K562 (cell line): ENCODE measurements around the gene DOK3. TPM values are rescaled to one million over a fixed set of nuclear protein-coding genes. Genes with fewer than 3 reads are reported as not detected.
A peak's percentile ranks its signal among the peaks of the same experiment; 100 is the strongest.

ENCODE experiments used
- ATAC-seq: fragments of 200-7000 bp; cut with Tn5 transposase; 3 replicates; pipeline ENCODE4 v1.9.1; 2020; ENCODE audit warnings: moderate library complexity
- BruUV-seq: library from RNA; stranded (reverse); fragments of 400-500 nt; replicated peaks from 2 replicates; lab custom pipeline; 2021; lab: Mats Ljungman, UMichigan
- CTCF ChIA-PET: fragments of 300-600 bp; formaldehyde crosslinking; extraction: SDS; loops from one replicate; lab custom pipeline; 2021; ENCODE audit warnings: low intra/inter-chr PET ratio; lab: Yijun Ruan, JAX
- POLR2A ChIA-PET: fragments of 300-600, 350-650 bp; sonication (Branson Sonifier 250); formaldehyde crosslinking; extraction: SDS; loops from one replicate; lab custom pipeline; 2021; ENCODE audit warnings: antibody characterized with exemption, inconsistent platforms; lab: Yijun Ruan, JAX
- DNase-seq, 4 experiments: peaks; one replicate each; pipeline versions ENCODE4 v3.0.0 to v3.0.0-alpha.2; 2011 to 2018; ENCODE audit warnings: low spot score in 3 of 4, mixed read lengths in 3 of 4; ENCODE audit errors: extremely low read depth in 1 of 4
- FAIRE-seq: peaks from 2 replicates; lab custom pipeline; 2011; peaks lifted over from hg19 to GRCh38; lab: Jason Lieb, UNC
- H2AFZ ChIP-seq: 2 replicates; pipeline ENCODE4 v1.6.0; 2011; ENCODE audit warnings: low read depth, low read length, control low read depth, inconsistent platforms
- H3K27ac ChIP-seq: fragments of 200-600 bp; 3 replicates; pipeline ENCODE4 v1.8.0; 2011; ENCODE audit warnings: low read depth, mild to moderate bottlenecking, control low read depth, inconsistent platforms, low read length, moderate library complexity, mixed read lengths; ENCODE audit errors: extremely low read depth
- H3K27me3 ChIP-seq, 2 experiments: fragments of 300-600 bp in 1 of 2; 2 replicates in 1 of 2; 3 replicates in 1 of 2; pipeline versions ENCODE4 v1.6.0 to v1.8.0; 2011; ENCODE audit warnings: inconsistent platforms in 2 of 2, low read length in 2 of 2, mild to moderate bottlenecking in 1 of 2, mixed read lengths in 1 of 2, moderate library complexity in 1 of 2; ENCODE audit not compliant: control insufficient read depth in 2 of 2, insufficient read depth in 2 of 2
- H3K36me3 ChIP-seq: fragments of 300-600 bp; 3 replicates; pipeline ENCODE4 v1.8.0; 2011; ENCODE audit warnings: mild to moderate bottlenecking, low read length, inconsistent platforms; ENCODE audit not compliant: control insufficient read depth, insufficient read depth
- H3K4me1 ChIP-seq, 2 experiments: fragments of 200-600 bp in 1 of 2; replicated peaks in 1 of 2; 2 replicates in 1 of 2; 3 replicates in 1 of 2; pipeline versions ENCODE4 v1.5.1 to v1.8.0; 2011; ENCODE audit warnings: inconsistent platforms in 2 of 2, low read length in 2 of 2, mild to moderate bottlenecking in 1 of 2, mixed read lengths in 1 of 2, moderate library complexity in 1 of 2; ENCODE audit not compliant: control insufficient read depth in 2 of 2, insufficient read depth in 2 of 2
- H3K4me2 ChIP-seq: 2 replicates; pipeline ENCODE4 v1.6.1; 2011; ENCODE audit warnings: low read length, control low read depth, inconsistent platforms, mixed read lengths; ENCODE audit not compliant: insufficient read depth
- H3K4me3 ChIP-seq: fragments of 200-600 bp; sonication (generic), shearing (Covaris generic); 2 replicates; pipeline ENCODE4 v1.5.1; 2016; ENCODE audit warnings: control low read depth, inconsistent platforms
- H3K79me2 ChIP-seq: fragments of 200-600 bp; 3 replicates; pipeline ENCODE4 v1.8.0; 2011; ENCODE audit warnings: low read length, inconsistent platforms; ENCODE audit not compliant: control insufficient read depth, insufficient read depth
- H3K9ac ChIP-seq, 2 experiments: 2 replicates each; pipeline versions ENCODE4 v1.6.0 to v1.6.1; 2011; ENCODE audit warnings: low read depth in 2 of 2, low read length in 2 of 2, control low read depth in 1 of 2, inconsistent platforms in 1 of 2, mild to moderate bottlenecking in 1 of 2, mixed read lengths in 1 of 2; ENCODE audit not compliant: insufficient read depth in 1 of 2
- H3K9me1 ChIP-seq: one replicate; pipeline ENCODE4 v1.6.0; 2011; ENCODE audit warnings: inconsistent platforms, mild to moderate bottlenecking, low read length, moderate library complexity; ENCODE audit not compliant: control insufficient read depth, insufficient read depth
- H3K9me3 ChIP-seq: replicated peaks from 2 replicates; pipeline ENCODE4 v1.5.1; 2011; ENCODE audit warnings: low read depth, low read length, inconsistent platforms; ENCODE audit not compliant: control insufficient read depth, insufficient read depth
- H4K20me1 ChIP-seq: replicated peaks from 2 replicates; pipeline ENCODE4 v1.6.1; 2011; ENCODE audit warnings: low read length, inconsistent platforms, mixed read lengths; ENCODE audit not compliant: control insufficient read depth, insufficient read depth
- BMI1 ChIP-seq: fragments of 150-350 bp; IDR thresholded peaks from 2 replicates; pipeline ENCODE4 v1.6.1; 2014; ENCODE audit warnings: low read length
- ERF ChIP-seq: fragments of 450-650 bp; formaldehyde crosslinking; IDR thresholded peaks from 2 replicates; pipeline ENCODE4 v1.4.0; 2020; ENCODE audit warnings: mild to moderate bottlenecking, mixed read lengths
- EWSR1 ChIP-seq: fragments of 450-650 bp; IDR thresholded peaks from 2 replicates; pipeline ENCODE4 v1.6.1; 2018; ENCODE audit warnings: borderline replicate concordance, mild to moderate bottlenecking, low read depth, moderate library complexity; ENCODE audit not compliant: partially characterized antibody
- JUN ChIP-seq, 2 experiments: sonication (generic) in 1 of 2; formaldehyde crosslinking in 1 of 2; IDR thresholded peaks; 2 replicates each; pipeline versions ENCODE4 v1.6.1 to v1.8.0; 2012 to 2022; ENCODE audit warnings: borderline replicate concordance in 2 of 2, mild to moderate bottlenecking in 2 of 2, improper control_type of control experiment in 1 of 2, low read depth in 1 of 2, low read length in 1 of 2, missing genetic modification reagents in 1 of 2
- JUNB ChIP-seq: fragments of 450-650 bp; formaldehyde crosslinking; conservative IDR thresholded peaks from 2 replicates; pipeline ENCODE4 v1.4.0; 2020; ENCODE audit warnings: mild to moderate bottlenecking
- MCM7 ChIP-seq, 2 experiments: fragments of 450-650 bp; IDR thresholded peaks; 2 replicates each; pipeline ENCODE4 v1.6.1; 2016 to 2018
- MEF2D ChIP-seq: conservative IDR thresholded peaks from 2 replicates; pipeline ENCODE4 v1.6.1; 2016; ENCODE audit warnings: low read depth, missing genetic modification characterization, missing compliant biosample characterization
- RBFOX2 ChIP-seq: fragments of 200-400 bp; formaldehyde crosslinking; IDR thresholded peaks from 2 replicates; pipeline ENCODE4 v1.6.1; 2017; ENCODE audit warnings: low read depth, mild to moderate bottlenecking, low read length, moderate library complexity
- RBM22 ChIP-seq: fragments of 200-400 bp; formaldehyde crosslinking; IDR thresholded peaks from 2 replicates; pipeline ENCODE4 v1.6.1; 2018; ENCODE audit warnings: low read length, low read depth; ENCODE audit not compliant: poor library complexity, severe bottlenecking
- RBM25 ChIP-seq: fragments of 200-400 bp; formaldehyde crosslinking; IDR thresholded peaks from 2 replicates; pipeline ENCODE4 v1.6.1; 2018; ENCODE audit warnings: low read length, low read depth, moderate library complexity; ENCODE audit not compliant: severe bottlenecking
- SIN3A ChIP-seq, 2 experiments: fragments of 150-350 bp in 1 of 2; IDR thresholded peaks; 2 replicates each; pipeline ENCODE4 v1.6.1; 2011 to 2016; ENCODE audit warnings: borderline replicate concordance in 2 of 2, low read depth in 2 of 2, low read length in 2 of 2, mild to moderate bottlenecking in 2 of 2, moderate library complexity in 2 of 2; ENCODE audit not compliant: control insufficient read depth in 1 of 2
- SMC3 ChIP-seq: conservative IDR thresholded peaks from 2 replicates; pipeline ENCODE4 v1.6.1; 2011; ENCODE audit warnings: low read depth, low read length, improper control_type of control experiment; ENCODE audit not compliant: insufficient read depth
- ZNF282 ChIP-seq: sonication (generic); formaldehyde crosslinking; IDR thresholded peaks from 2 replicates; pipeline ENCODE4 v1.8.1; 2023; ENCODE audit warnings: missing genetic modification reagents
- ZNF76 ChIP-seq: fragments of 250-450 bp; sonication (Bioruptor Pico); IDR thresholded peaks from 2 replicates; pipeline ENCODE4 v1.4.0; 2020; ENCODE audit warnings: mild to moderate bottlenecking, moderate library complexity, borderline replicate concordance
- WGBS: fragments of 100-300 bp; shearing (Covaris generic); methylation state at CpG from one replicate; pipeline ENCODE4 v1.1.6; 2016; ENCODE audit warnings: low coverage, mixed read lengths; ENCODE audit not compliant: insufficient coverage; ENCODE audit errors: missing lambda C conversion rate; 5-methylcytosine and 5-hydroxymethylcytosine counted together
- in situ Hi-C: fragments of 300-500 bp; cut with MboI; formaldehyde crosslinking; loops from 4 replicates; pipeline ENCODE4 v1.15.0; 2018; ENCODE audit warnings: inconsistent platforms, mixed read lengths
- intact Hi-C: fragments of 100-400 bp; cut with micrococcal nuclease; formaldehyde crosslinking; loops from 2 replicates; pipeline ENCODE4 v1.14.2; 2022
- polyA plus RNA-seq, 8 experiments: library from polyadenylated mRNA; depleted of rRNA in 4 of 8; stranded (reverse) in 5 of 8; unstranded in 3 of 8; fragments of >200 nt; fragmentation: Nextera tagmentation in 2 of 8; fragmentation: Illumina TruSeq in 1 of 8; extraction: Ambion mirVana in 2 of 8; extraction: Trizol in 1 of 8; gene quantifications; 2 replicates each; pipeline versions ENCODE4 v1.2.1 to v1.2.3, GENCODE V29; 2011 to 2014; ENCODE audit warnings: inconsistent platforms in 1 of 8, missing spikeins in 1 of 8
- total RNA-seq, 7 experiments: library from RNA; depleted of rRNA in 6 of 7; stranded (reverse); fragments of >200 nt in 6 of 7; fragmentation: Illumina TruSeq in 2 of 7; extraction: Trizol in 2 of 7; gene quantifications; 2 replicates each; pipeline versions ENCODE4 v1.2.1 to v1.2.3, GENCODE V29; 2011 to 2021; ENCODE audit warnings: low replicate concordance in 1 of 7
- TF ChIP-seq, protein P1 (sequence below), 3 experiments: IDR thresholded peaks in 2 of 3; conservative IDR thresholded peaks in 1 of 3; 2 replicates each; pipeline ENCODE4 v1.5.1; 2011 to 2012; ENCODE audit warnings: low read length in 3 of 3, mild to moderate bottlenecking in 3 of 3, control low read depth in 2 of 3, improper control_type of control experiment in 1 of 3, inconsistent platforms in 1 of 3, low read depth in 1 of 3, mixed read lengths in 1 of 3, moderate library complexity in 1 of 3; ENCODE audit not compliant: insufficient read depth in 2 of 3
- TF ChIP-seq, protein P2 (sequence below): sonication (generic); formaldehyde crosslinking; IDR thresholded peaks from 2 replicates; pipeline ENCODE4 v1.8.0; 2023; ENCODE audit warnings: mild to moderate bottlenecking, missing genetic modification reagents
- TF ChIP-seq, protein P3 (sequence below): fragments of 250-450 bp; sonication (Bioruptor Pico); IDR thresholded peaks from 2 replicates; pipeline ENCODE4 v1.5.1; 2021; ENCODE audit warnings: mild to moderate bottlenecking

DOK3 gene
- total and polyA plus RNA-seq, 9 of the 15 experiments (the other 6 are each of a cell fraction or from before 2014, with no cell fraction given), result 1.3 to 23.0 (median 8.0) TPM

DNA sequence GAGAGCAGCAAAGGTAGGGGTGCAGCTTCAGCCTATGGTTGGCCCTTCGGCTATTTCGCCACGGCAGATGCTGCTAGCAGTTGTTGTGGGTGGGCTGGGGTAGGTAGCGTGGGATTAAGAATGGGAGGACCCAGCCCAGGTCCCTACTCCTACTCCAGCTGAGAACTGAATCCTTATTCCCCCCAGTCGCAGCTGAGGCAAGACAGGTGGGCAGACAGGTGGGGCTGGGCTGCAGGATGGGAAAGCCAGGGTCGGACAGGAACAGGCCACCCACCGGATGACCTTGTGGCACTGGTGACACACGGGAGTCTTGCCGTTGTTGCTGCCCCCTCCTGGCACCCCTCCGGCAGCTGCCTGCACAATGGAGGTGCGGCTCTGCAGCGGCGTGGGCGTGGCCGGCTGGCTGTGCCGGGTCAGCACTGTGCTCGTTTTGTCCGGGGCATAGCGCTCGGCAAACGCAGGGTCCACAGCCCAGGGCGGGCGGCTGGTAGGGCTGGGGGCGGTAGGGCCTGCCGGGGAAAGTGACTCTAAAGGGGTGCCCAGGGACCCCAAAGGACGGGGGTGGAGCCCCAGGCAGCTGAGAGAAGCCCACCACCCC, 20.4 kb downstream of the DOK3 start:
- Histone ChIP-seq H3K9me1 (no peaks in the 10 kb centered on the region), H3K9ac (peak overlapping the region in 1 of 2 experiments; percentile 48; a peak in 1 of 4 replicates), H3K4me2 (no peak overlapping the region), H3K27ac (no peak overlapping the region), H3K27me3 (no peaks in the 10 kb centered on the region), H2AFZ (no peak overlapping the region), H3K36me3 (peaks cover 86% of the 10 kb centered on the region; the same call in 2 of the 3 replicates), H3K79me2 (peaks cover 15% of the 10 kb centered on the region; the same call in 2 of the 3 replicates), H3K4me1 (peaks cover 18 to 65% of the 10 kb centered on the region in 2 experiments), H4K20me1 (peaks cover 3% of the 10 kb centered on the region; the same call in 1 of the 2 replicates), H3K9me3 (no peaks in the 10 kb centered on the region), H3K4me3 (no peak overlapping the region)
- ChIA-PET POLR2A (interaction anchor here (0.6 to 3.4 kb wide), 6 partner anchors 9 to 62 kb away, joined by 3 to 30 read pairs (median 4); partner anchors contain the start of gene DBN1), CTCF (no interaction called here)
- intact Hi-C loops (no loop called here), in situ Hi-C loops (no loop called here)
- DNase-seq (no peak), ATAC-seq (no peak), FAIRE-seq (no peak)
- 97% methylated on average over 23 of the region's 26 CpGs for WGBS
- no TSS peak for BruUV-seq
- no peak for TF ChIP-seq SIN3A (IDR thresholded peaks at IDR 0.05; ENCODE audit: borderline replicate concordance in 2 of 2, control insufficient read depth in 1 of 2, low read depth in 2 of 2, low read length in 2 of 2)
- TF ChIP-seq, protein P1, sequence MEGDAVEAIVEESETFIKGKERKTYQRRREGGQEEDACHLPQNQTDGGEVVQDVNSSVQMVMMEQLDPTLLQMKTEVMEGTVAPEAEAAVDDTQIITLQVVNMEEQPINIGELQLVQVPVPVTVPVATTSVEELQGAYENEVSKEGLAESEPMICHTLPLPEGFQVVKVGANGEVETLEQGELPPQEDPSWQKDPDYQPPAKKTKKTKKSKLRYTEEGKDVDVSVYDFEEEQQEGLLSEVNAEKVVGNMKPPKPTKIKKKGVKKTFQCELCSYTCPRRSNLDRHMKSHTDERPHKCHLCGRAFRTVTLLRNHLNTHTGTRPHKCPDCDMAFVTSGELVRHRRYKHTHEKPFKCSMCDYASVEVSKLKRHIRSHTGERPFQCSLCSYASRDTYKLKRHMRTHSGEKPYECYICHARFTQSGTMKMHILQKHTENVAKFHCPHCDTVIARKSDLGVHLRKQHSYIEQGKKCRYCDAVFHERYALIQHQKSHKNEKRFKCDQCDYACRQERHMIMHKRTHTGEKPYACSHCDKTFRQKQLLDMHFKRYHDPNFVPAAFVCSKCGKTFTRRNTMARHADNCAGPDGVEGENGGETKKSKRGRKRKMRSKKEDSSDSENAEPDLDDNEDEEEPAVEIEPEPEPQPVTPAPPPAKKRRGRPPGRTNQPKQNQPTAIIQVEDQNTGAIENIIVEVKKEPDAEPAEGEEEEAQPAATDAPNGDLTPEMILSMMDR (IDR thresholded peaks at IDR 0.05 in 2 of 3, conservative IDR thresholded peaks at IDR 0.05 in 1 of 3; ENCODE audit: insufficient read depth in 2 of 3, low read depth in 1 of 3, low read length in 3 of 3), result 0 out of 6 replicates have a peak, but pooled peaks of 1 of the 3 experiments have one; percentile 13
- TF ChIP-seq JUNB (CRISPR knock-in tag), result no peak
- TF ChIP-seq, protein P2, sequence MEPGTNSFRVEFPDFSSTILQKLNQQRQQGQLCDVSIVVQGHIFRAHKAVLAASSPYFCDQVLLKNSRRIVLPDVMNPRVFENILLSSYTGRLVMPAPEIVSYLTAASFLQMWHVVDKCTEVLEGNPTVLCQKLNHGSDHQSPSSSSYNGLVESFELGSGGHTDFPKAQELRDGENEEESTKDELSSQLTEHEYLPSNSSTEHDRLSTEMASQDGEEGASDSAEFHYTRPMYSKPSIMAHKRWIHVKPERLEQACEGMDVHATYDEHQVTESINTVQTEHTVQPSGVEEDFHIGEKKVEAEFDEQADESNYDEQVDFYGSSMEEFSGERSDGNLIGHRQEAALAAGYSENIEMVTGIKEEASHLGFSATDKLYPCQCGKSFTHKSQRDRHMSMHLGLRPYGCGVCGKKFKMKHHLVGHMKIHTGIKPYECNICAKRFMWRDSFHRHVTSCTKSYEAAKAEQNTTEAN (CRISPR knock-in tag), result no peak
- TF ChIP-seq EWSR1, result no peak
- TF ChIP-seq ZNF282, result no peak
- TF ChIP-seq RBM25, result no peak
- TF ChIP-seq SMC3, result no peak
- TF ChIP-seq JUN (IDR thresholded peaks at IDR 0.05; ENCODE audit: borderline replicate concordance, low read depth, low read length), result no peak
- no peak for TF ChIP-seq JUN (CRISPR knock-in tag; IDR thresholded peaks at IDR 0.05; ENCODE audit: borderline replicate concordance)
- TF ChIP-seq ZNF76 (CRISPR knock-in tag), result no peak
- TF ChIP-seq MCM7 (IDR thresholded peaks at IDR 0.05), result no peak
- peak; percentile 18 for TF ChIP-seq RBM22
- TF ChIP-seq ERF (CRISPR knock-in tag), result no peak
- TF ChIP-seq, protein P3, sequence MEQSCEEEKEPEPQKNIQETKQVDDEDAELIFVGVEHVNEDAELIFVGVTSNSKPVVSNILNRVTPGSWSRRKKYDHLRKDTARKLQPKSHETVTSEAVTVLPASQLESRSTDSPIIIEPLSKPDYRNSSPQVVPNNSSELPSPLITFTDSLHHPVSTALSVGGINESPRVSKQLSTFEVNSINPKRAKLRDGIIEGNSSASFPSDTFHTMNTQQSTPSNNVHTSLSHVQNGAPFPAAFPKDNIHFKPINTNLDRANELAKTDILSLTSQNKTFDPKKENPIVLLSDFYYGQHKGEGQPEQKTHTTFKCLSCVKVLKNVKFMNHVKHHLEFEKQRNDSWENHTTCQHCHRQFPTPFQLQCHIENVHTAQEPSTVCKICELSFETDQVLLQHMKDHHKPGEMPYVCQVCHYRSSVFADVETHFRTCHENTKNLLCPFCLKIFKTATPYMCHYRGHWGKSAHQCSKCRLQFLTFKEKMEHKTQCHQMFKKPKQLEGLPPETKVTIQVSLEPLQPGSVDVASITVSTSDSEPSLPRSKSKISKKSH (CRISPR knock-in tag), result no peak
- no peak for TF ChIP-seq MEF2D (tag)
- TF ChIP-seq BMI1, result no peak
- TF ChIP-seq RBFOX2, result peak; percentile 59; the same call in 1 of the 2 replicates
